Lower leg skin (tissue), 3 donors: ENCODE data around the gene KLK1.

ENCODE experiments used
- CTCF ChIP-seq, 3 donors: fragments of 450-650 bp; IDR thresholded peaks; one replicate each; pipeline ENCODE4 v1.5.1; 2016; ENCODE audit warnings: antibody characterized with exemption in 3 of 3, mild to moderate bottlenecking in 3 of 3, moderate library complexity in 2 of 3
- POLR2A ChIP-seq, 2 donors: fragments of 450-650 bp; IDR thresholded peaks; one replicate each; pipeline ENCODE4 v1.6.1; 2016 to 2017; ENCODE audit warnings: antibody characterized with exemption in 2 of 2, mild to moderate bottlenecking in 1 of 2, moderate library complexity in 1 of 2

GRCh38 chr19:50851620-50852019, 28.0 kb upstream of the KLK1 start:
- TF ChIP-seq CTCF (IDR thresholded peaks at IDR 0.05) (no peak), POLR2A (IDR thresholded peaks at IDR 0.05) (no peak)
